ENCODE data around the gene FLNB. TPM values are rescaled to one million over a fixed set of nuclear protein-coding genes. Genes with fewer than 3 reads are reported as not detected.

FLNB gene
- total RNA-seq, 1 experiment from 2014 or later, result 309 TPM

DNA sequence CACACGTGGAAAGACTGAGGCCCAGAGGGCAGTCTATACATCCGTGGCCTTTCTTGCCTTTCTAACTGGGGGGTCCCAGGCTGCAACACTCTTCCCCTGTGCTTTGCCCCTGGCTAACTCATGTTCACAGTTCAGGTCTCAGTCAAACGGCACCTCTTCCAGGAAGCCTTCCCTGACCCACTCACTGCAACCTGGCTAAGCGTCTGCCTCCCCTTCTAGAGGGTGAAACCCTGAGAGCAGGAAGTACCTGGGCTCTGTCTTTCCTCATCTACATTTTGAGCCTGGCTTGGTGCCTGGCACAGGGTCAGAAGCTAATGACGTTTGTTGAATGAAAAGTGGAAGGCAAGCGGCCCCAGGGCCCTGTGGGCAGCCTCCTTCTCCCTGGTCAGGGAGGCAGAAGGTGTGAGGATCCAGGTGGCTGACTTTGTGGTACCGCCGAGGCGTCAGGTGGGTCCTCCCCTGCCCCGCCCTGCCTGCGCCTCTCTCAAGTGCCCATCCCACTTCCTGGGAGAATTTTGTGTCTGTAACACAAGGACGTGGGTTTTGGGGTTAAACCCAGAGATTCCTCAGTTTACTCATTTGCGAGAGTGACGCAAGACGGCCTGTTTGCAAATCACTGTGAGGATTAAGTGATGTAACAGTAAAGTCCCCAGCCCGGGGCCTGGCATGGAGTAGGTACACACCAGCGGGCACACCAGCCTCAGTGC is 170.5 kb downstream of the FLNB start:
- TF ChIP-seq POLR2AphosphoS5 (IDR thresholded peaks at IDR 0.05; ENCODE audit: low read depth, low read length) (no peak), SIN3A (IDR thresholded peaks at IDR 0.05; ENCODE audit: borderline replicate concordance, insufficient read depth, low read depth, low read length) (no peak), TCF7L2 (IDR thresholded peaks at IDR 0.05; ENCODE audit: low read depth, low read length) (no peak)
- TF ChIP-seq, protein P1, sequence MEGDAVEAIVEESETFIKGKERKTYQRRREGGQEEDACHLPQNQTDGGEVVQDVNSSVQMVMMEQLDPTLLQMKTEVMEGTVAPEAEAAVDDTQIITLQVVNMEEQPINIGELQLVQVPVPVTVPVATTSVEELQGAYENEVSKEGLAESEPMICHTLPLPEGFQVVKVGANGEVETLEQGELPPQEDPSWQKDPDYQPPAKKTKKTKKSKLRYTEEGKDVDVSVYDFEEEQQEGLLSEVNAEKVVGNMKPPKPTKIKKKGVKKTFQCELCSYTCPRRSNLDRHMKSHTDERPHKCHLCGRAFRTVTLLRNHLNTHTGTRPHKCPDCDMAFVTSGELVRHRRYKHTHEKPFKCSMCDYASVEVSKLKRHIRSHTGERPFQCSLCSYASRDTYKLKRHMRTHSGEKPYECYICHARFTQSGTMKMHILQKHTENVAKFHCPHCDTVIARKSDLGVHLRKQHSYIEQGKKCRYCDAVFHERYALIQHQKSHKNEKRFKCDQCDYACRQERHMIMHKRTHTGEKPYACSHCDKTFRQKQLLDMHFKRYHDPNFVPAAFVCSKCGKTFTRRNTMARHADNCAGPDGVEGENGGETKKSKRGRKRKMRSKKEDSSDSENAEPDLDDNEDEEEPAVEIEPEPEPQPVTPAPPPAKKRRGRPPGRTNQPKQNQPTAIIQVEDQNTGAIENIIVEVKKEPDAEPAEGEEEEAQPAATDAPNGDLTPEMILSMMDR (IDR thresholded peaks at IDR 0.05), result no peak
- no peaks in the 10 kb centered on the region for H3K36me3 ChIP-seq (ENCODE audit: control insufficient read depth, insufficient read depth, low read length)
- H3K9me3 ChIP-seq (ENCODE audit: control insufficient read depth, insufficient read depth, low read depth, low read length), result no peaks in the 10 kb centered on the region
- no peak overlapping the region for H3K4me3 ChIP-seq (ENCODE audit: low read depth in 2 of 2, low read length in 2 of 2)
- in situ Hi-C loops (cut with HindIII; ENCODE audit: low pct_unique_long_range_greater_than_20kb, low sequenced_read_pairs), result no loop called here
- no peaks in the 10 kb centered on the region for H3K27me3 ChIP-seq (ENCODE audit: control insufficient read depth, insufficient read depth, low read length)
- intact Hi-C loops (cut with micrococcal nuclease; ENCODE audit: unreplicated experiment), result loop anchor here (10.0 kb wide), 1 partner anchor 224 kb away; no protein-coding TSS in a partner anchor
- BruUV-seq (replicated peaks), result no TSS peak
- ChIA-PET CTCF (interaction anchor here (0.7 to 1.3 kb wide), 3 partner anchors 39 to 269 kb away, joined by 3 to 6 read pairs (median 3); partner anchors contain the start of genes HTD2 and RPP14), POLR2A (no interaction called here)
- ATAC-seq, result no peak
- no peak for DNase-seq (ENCODE audit: low read depth, low spot score)
- H3K4me1 ChIP-seq (ENCODE audit: control insufficient read depth, insufficient read depth, low read length), result peaks cover 24% of the 10 kb centered on the region
- H3K27ac ChIP-seq (ENCODE audit: low read length), result no peak overlapping the region

DNA sequence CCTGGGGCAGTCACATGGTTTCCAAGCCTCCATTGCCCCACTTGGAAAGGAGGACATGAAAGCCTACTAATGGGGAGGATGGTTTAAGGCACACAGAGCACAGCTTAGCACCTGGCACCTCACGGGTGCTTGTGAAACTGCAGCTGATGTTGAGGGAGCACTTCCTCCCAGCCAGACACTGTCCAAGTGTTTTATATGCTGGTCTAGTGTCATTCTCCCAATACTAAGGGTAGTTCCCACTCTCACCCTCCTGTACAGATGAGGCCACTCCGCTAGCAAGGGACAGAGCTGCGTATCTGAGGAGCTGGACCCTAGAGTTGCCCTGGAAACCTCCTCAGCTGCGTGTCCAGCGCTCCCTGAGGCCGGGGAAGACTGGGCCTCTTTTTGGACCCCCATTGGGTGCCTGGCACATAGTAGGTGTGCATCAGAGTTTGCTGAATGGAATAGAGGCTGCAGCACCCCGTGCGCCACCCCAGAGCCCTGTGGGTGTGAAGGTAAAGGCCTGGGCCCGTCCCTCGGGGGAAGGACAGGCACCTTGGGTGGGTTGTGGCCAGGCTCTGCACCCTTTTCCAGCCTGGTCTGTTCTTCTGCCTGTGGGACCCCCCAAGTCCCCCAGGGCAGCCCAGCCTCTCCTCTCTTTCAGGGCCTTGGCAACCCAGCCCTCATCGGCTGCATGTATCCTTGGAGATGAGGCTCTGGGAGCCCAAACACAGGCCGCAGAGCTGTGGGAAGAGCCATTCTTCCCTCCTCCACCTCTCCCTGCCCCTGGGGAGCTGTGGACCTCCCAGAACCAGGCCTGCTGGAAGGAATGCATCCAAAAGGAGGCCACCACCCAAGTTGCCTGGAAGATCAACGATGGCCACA is 171.2 kb downstream of the FLNB start:
- ChIA-PET POLR2A (no interaction called here), CTCF (no interaction called here)
- intact Hi-C loops (cut with micrococcal nuclease; ENCODE audit: unreplicated experiment) (loop anchor here (10.0 kb wide), 2 partner anchors 225 to 235 kb away; no protein-coding TSS in a partner anchor), in situ Hi-C loops (cut with HindIII; ENCODE audit: low pct_unique_long_range_greater_than_20kb, low sequenced_read_pairs) (no loop called here)
- Histone ChIP-seq H3K27ac (ENCODE audit: low read length) (no peak overlapping the region), H3K4me1 (ENCODE audit: control insufficient read depth, insufficient read depth, low read length) (peaks cover 16% of the 10 kb centered on the region), H3K4me3 (ENCODE audit: low read depth in 2 of 2, low read length in 2 of 2) (no peak overlapping the region), H3K36me3 (ENCODE audit: control insufficient read depth, insufficient read depth, low read length) (no peaks in the 10 kb centered on the region), H3K27me3 (ENCODE audit: control insufficient read depth, insufficient read depth, low read length) (no peaks in the 10 kb centered on the region), H3K9me3 (ENCODE audit: control insufficient read depth, insufficient read depth, low read depth, low read length) (no peaks in the 10 kb centered on the region)
- ATAC-seq (no peak), DNase-seq (ENCODE audit: low read depth, low spot score) (no peak)
- no TSS peak for BruUV-seq (replicated peaks)
- TF ChIP-seq, protein P2, sequence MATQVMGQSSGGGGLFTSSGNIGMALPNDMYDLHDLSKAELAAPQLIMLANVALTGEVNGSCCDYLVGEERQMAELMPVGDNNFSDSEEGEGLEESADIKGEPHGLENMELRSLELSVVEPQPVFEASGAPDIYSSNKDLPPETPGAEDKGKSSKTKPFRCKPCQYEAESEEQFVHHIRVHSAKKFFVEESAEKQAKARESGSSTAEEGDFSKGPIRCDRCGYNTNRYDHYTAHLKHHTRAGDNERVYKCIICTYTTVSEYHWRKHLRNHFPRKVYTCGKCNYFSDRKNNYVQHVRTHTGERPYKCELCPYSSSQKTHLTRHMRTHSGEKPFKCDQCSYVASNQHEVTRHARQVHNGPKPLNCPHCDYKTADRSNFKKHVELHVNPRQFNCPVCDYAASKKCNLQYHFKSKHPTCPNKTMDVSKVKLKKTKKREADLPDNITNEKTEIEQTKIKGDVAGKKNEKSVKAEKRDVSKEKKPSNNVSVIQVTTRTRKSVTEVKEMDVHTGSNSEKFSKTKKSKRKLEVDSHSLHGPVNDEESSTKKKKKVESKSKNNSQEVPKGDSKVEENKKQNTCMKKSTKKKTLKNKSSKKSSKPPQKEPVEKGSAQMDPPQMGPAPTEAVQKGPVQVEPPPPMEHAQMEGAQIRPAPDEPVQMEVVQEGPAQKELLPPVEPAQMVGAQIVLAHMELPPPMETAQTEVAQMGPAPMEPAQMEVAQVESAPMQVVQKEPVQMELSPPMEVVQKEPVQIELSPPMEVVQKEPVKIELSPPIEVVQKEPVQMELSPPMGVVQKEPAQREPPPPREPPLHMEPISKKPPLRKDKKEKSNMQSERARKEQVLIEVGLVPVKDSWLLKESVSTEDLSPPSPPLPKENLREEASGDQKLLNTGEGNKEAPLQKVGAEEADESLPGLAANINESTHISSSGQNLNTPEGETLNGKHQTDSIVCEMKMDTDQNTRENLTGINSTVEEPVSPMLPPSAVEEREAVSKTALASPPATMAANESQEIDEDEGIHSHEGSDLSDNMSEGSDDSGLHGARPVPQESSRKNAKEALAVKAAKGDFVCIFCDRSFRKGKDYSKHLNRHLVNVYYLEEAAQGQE (IDR thresholded peaks at IDR 0.05; ENCODE audit: insufficient read depth in 1 of 2, low read depth in 2 of 2, low read length in 1 of 2), result no peak
- TF ChIP-seq SIN3A (IDR thresholded peaks at IDR 0.05; ENCODE audit: borderline replicate concordance, insufficient read depth, low read depth, low read length), result no peak
- no peak for TF ChIP-seq TCF7L2 (IDR thresholded peaks at IDR 0.05; ENCODE audit: low read depth, low read length)
- TF ChIP-seq POLR2AphosphoS5 (IDR thresholded peaks at IDR 0.05; ENCODE audit: low read depth, low read length), result no peak
- TF ChIP-seq, protein P1 (IDR thresholded peaks at IDR 0.05), result no peak

All from Panc1 (cell line).